CD4-positive, alpha-beta T cell (primary cell): ENCODE results near the gene TBX18. TPM values are rescaled to one million over a fixed set of nuclear protein-coding genes. Genes with fewer than 3 reads are reported as not detected.

Experiments
- ATAC-seq: fragments of 200-7000 bp; cut with Tn5 transposase; one replicate; pipeline ENCODE4 v1.10.0; 2022; ENCODE audit warnings: mild to moderate bottlenecking; ENCODE audit not compliant: poor library complexity
- CTCF ChIA-PET: fragments of 350-600 bp; sonication (Branson Sonifier 250); formaldehyde crosslinking; loops from one replicate; lab custom pipeline; 2021; ENCODE audit warnings: antibody characterized with exemption, inconsistent platforms; lab: Charles Lee
- POLR2A ChIA-PET: fragments of 350-600 bp; sonication (Branson Sonifier 250); formaldehyde crosslinking; loops from one replicate; lab custom pipeline; 2021; ENCODE audit warnings: antibody characterized with exemption, inconsistent platforms; lab: Charles Lee
- DNase-seq, 14 experiments: peaks; one replicate each; pipeline ENCODE4 v3.0.0-alpha.2; 2013 to 2020; ENCODE audit warnings: mixed read lengths in 2 of 14
- H3K27ac ChIP-seq, 2 donors: one replicate each; pipeline versions ENCODE4 v1.5.1 to v1.7.0; 2013; ENCODE audit warnings: low read length in 2 of 2, low read depth in 1 of 2, mild to moderate bottlenecking in 1 of 2
- H3K27me3 ChIP-seq, 2 experiments: 1 replicate in 1 of 2; 2 replicates in 1 of 2; pipeline versions ENCODE4 v1.6.1 to v1.7.0; 2013; ENCODE audit warnings: low read length in 2 of 2, control low read depth in 1 of 2, mild to moderate bottlenecking in 1 of 2, moderate library complexity in 1 of 2; ENCODE audit not compliant: insufficient read depth in 2 of 2, control insufficient read depth in 1 of 2
- H3K36me3 ChIP-seq: one replicate; pipeline ENCODE4 v1.6.1; 2013; ENCODE audit warnings: low read length, control low read depth; ENCODE audit not compliant: insufficient read depth
- H3K4me1 ChIP-seq: one replicate; pipeline ENCODE4 v1.6.1; 2013; ENCODE audit warnings: low read length, control low read depth; ENCODE audit not compliant: insufficient read depth
- H3K4me3 ChIP-seq: one replicate; pipeline ENCODE4 v1.5.1; 2013; ENCODE audit warnings: mild to moderate bottlenecking, low read length, moderate library complexity
- H3K9me3 ChIP-seq, 2 experiments: 1 replicate in 1 of 2; 2 replicates in 1 of 2; pipeline versions ENCODE4 v1.6.1 to v1.7.0; 2013; ENCODE audit warnings: low read length in 2 of 2, mild to moderate bottlenecking in 2 of 2, control low read depth in 1 of 2, moderate library complexity in 1 of 2; ENCODE audit not compliant: control insufficient read depth in 1 of 2, insufficient read depth in 1 of 2
- H3K27ac Mint-ChIP-seq: one replicate; pipeline ENCODE4 v1.8.0; 2020; ENCODE audit warnings: mixed read lengths
- H3K27me3 Mint-ChIP-seq: one replicate; pipeline ENCODE4 v1.8.0; 2021; ENCODE audit warnings: mixed read lengths
- H3K36me3 Mint-ChIP-seq: one replicate; pipeline ENCODE4 v1.8.0; 2021; ENCODE audit warnings: low read depth, mixed read lengths
- H3K4me1 Mint-ChIP-seq: one replicate; pipeline ENCODE4 v1.8.0; 2021; ENCODE audit warnings: low read depth, mixed read lengths
- H3K4me3 Mint-ChIP-seq: one replicate; pipeline ENCODE4 v1.8.0; 2020; ENCODE audit warnings: mild to moderate bottlenecking, mixed read lengths
- H3K9me3 Mint-ChIP-seq: one replicate; pipeline ENCODE4 v1.8.0; 2020; ENCODE audit warnings: mixed read lengths
- CTCF ChIP-seq: fragments of 200-600 bp; IDR thresholded peaks from one replicate; pipeline ENCODE4 v1.8.0; 2022; ENCODE audit warnings: antibody characterized with exemption, mild to moderate bottlenecking
- intact Hi-C, 2 experiments: fragments of 100-400 bp; cut with DNase I in 1 of 2; cut with micrococcal nuclease in 1 of 2; formaldehyde crosslinking; loops; one replicate each; pipeline versions ENCODE4 v1.15.1 to v1.9.0; 2023 to 2025; cut with DNase I, micrococcal nuclease
- total RNA-seq, 174 experiments: library from RNA in 2 of 174; stranded (reverse) in 2 of 174; gene quantifications; one replicate each; pipeline ENCODE4 v1.2.3 and lab custom pipeline; 2021 to 2026

Gene TBX18
- total RNA-seq, 2 experiments from 2014 or later = not detected

GRCh38 chr6:84756877-84757276 lies 7.5 kb downstream of the TBX18 start:
- Histone ChIP-seq H3K36me3 (no peaks in the 10 kb centered on the region), H3K27me3 (peaks cover 0 to 7% of the 10 kb centered on the region in 2 experiments), H3K9me3 (no peaks in the 10 kb centered on the region), H3K4me1 (no peaks in the 10 kb centered on the region), H3K27ac (no peak overlapping the region), H3K4me3 (no peak overlapping the region)
- intact Hi-C loops = no loop called here
- ATAC-seq (no peak), DNase-seq (no peak)
- Mint-ChIP-seq H3K36me3 (no peaks in the 10 kb centered on the region), H3K27ac (no peak overlapping the region), H3K9me3 (no peaks in the 10 kb centered on the region), H3K27me3 (peaks cover 26% of the 10 kb centered on the region), H3K4me1 (no peaks in the 10 kb centered on the region), H3K4me3 (no peak overlapping the region)
- POLR2A ChIA-PET = no interaction called here
- no peak for TF ChIP-seq CTCF
- CTCF ChIA-PET = no interaction called here

GRCh38 chr6:84756466-84756865 lies 7.9 kb downstream of the TBX18 start:
- intact Hi-C loops = no loop called here
- no peaks in the 10 kb centered on the region for H3K36me3 ChIP-seq
- ATAC-seq = no peak
- Mint-ChIP-seq H3K27me3 (peaks cover 24% of the 10 kb centered on the region), H3K9me3 (no peaks in the 10 kb centered on the region), H3K4me1 (no peaks in the 10 kb centered on the region), H3K27ac (no peak overlapping the region), H3K4me3 (no peak overlapping the region), H3K36me3 (no peaks in the 10 kb centered on the region)
- ChIA-PET POLR2A (no interaction called here), CTCF (no interaction called here)
- peaks cover 0 to 4% of the 10 kb centered on the region in 2 experiments for H3K27me3 ChIP-seq
- no peak overlapping the region for H3K27ac ChIP-seq
- no peaks in the 10 kb centered on the region for H3K9me3 ChIP-seq
- H3K4me1 ChIP-seq = no peaks in the 10 kb centered on the region
- no peak for DNase-seq
- TF ChIP-seq CTCF = no peak
- H3K4me3 ChIP-seq = no peak overlapping the region

GRCh38 chr6:84753173-84753572 lies 11.2 kb downstream of the TBX18 start:
- CTCF ChIA-PET = interaction anchor here (1.3 kb wide), 1 partner anchor 10 kb away, joined by 4 read pairs; no protein-coding TSS in a partner anchor
- ATAC-seq (no peak), DNase-seq (no peak)
- no peak for TF ChIP-seq CTCF
- Histone ChIP-seq H3K4me3 (no peak overlapping the region), H3K4me1 (no peaks in the 10 kb centered on the region), H3K27me3 (no peaks in the 10 kb centered on the region), H3K36me3 (no peaks in the 10 kb centered on the region), H3K9me3 (no peaks in the 10 kb centered on the region), H3K27ac (no peak overlapping the region)
- Mint-ChIP-seq H3K27me3 (peaks cover 9% of the 10 kb centered on the region), H3K27ac (no peak overlapping the region), H3K4me1 (no peaks in the 10 kb centered on the region), H3K36me3 (no peaks in the 10 kb centered on the region), H3K9me3 (no peaks in the 10 kb centered on the region), H3K4me3 (no peak overlapping the region)
- POLR2A ChIA-PET = no interaction called here
- intact Hi-C loops = no loop called here
